K562 (cell line): Measurements from ENCODE around the gene LRRC30.

Experiments used
- BACH1 ChIP-seq: fragments of 200-800 bp; sonication (Bioruptor generic); IDR thresholded peaks from 2 replicates; pipeline ENCODE4 v1.6.1; 2016; ENCODE audit warnings: missing genetic modification characterization, missing compliant biosample characterization
- EP300 ChIP-seq: IDR thresholded peaks from 2 replicates; pipeline ENCODE4 v1.6.1; 2012; ENCODE audit warnings: low read length, improper control_type of control experiment
- GTF2F1 ChIP-seq: IDR thresholded peaks from 2 replicates; pipeline ENCODE4 v1.6.1; 2011; ENCODE audit warnings: low read depth, low read length, improper control_type of control experiment
- NFE2L1 ChIP-seq: fragments of 450-650 bp; IDR thresholded peaks from 2 replicates; pipeline ENCODE4 v1.6.1; 2016; ENCODE audit warnings: missing genetic modification characterization, low read depth, mild to moderate bottlenecking, missing compliant biosample characterization, moderate library complexity, borderline replicate concordance
- POLR2A ChIP-seq: fragments of 450-650 bp; conservative IDR thresholded peaks from 2 replicates; pipeline ENCODE4 v1.6.1; 2016
- SMC3 ChIP-seq: conservative IDR thresholded peaks from 2 replicates; pipeline ENCODE4 v1.6.1; 2011; ENCODE audit warnings: low read depth, low read length, improper control_type of control experiment; ENCODE audit not compliant: insufficient read depth
- ZFP30 ChIP-seq: fragments of 250-450 bp; sonication (Bioruptor Pico); IDR thresholded peaks from 2 replicates; pipeline ENCODE4 v1.8.0; 2022; ENCODE audit warnings: moderate library complexity, mild to moderate bottlenecking, inconsistent platforms, borderline replicate concordance
- TF ChIP-seq, protein P1 (sequence below), 3 experiments: IDR thresholded peaks in 2 of 3; conservative IDR thresholded peaks in 1 of 3; 2 replicates each; pipeline ENCODE4 v1.5.1; 2011 to 2012; ENCODE audit warnings: low read length in 3 of 3, mild to moderate bottlenecking in 3 of 3, control low read depth in 2 of 3, improper control_type of control experiment in 1 of 3, inconsistent platforms in 1 of 3, low read depth in 1 of 3, mixed read lengths in 1 of 3, moderate library complexity in 1 of 3; ENCODE audit not compliant: insufficient read depth in 2 of 3
- TF ChIP-seq, protein P2 (sequence below): sonication (generic); formaldehyde crosslinking; IDR thresholded peaks from 2 replicates; pipeline ENCODE4 v1.9.0; 2022; ENCODE audit warnings: mild to moderate bottlenecking, missing genetic modification reagents
- TF ChIP-seq, protein P3 (sequence below): sonication (generic); formaldehyde crosslinking; IDR thresholded peaks from 2 replicates; pipeline ENCODE4 v1.8.1; 2022; ENCODE audit warnings: missing genetic modification reagents

DNA sequence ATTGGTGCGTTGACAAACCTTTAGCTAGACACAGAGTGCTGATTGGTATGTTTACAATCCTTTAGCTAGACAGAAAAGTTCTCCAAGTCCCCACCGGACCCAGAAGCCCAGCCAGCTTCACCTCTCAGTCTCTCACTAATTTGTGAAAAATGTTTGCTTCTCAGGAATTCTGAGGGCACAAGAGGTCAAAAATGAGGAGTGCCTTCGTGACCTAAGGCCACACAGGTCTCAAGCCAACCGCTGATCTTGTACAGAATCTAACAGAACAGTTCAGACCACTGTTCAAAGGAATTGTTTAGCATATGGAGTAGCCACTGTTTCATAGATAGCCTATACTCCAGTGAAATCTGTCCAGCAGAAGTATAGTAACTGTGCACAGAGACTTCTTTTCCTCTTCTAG is 29.8 kb upstream of the LRRC30 start:
- TF ChIP-seq, protein P1, sequence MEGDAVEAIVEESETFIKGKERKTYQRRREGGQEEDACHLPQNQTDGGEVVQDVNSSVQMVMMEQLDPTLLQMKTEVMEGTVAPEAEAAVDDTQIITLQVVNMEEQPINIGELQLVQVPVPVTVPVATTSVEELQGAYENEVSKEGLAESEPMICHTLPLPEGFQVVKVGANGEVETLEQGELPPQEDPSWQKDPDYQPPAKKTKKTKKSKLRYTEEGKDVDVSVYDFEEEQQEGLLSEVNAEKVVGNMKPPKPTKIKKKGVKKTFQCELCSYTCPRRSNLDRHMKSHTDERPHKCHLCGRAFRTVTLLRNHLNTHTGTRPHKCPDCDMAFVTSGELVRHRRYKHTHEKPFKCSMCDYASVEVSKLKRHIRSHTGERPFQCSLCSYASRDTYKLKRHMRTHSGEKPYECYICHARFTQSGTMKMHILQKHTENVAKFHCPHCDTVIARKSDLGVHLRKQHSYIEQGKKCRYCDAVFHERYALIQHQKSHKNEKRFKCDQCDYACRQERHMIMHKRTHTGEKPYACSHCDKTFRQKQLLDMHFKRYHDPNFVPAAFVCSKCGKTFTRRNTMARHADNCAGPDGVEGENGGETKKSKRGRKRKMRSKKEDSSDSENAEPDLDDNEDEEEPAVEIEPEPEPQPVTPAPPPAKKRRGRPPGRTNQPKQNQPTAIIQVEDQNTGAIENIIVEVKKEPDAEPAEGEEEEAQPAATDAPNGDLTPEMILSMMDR (IDR thresholded peaks at IDR 0.05 in 2 of 3, conservative IDR thresholded peaks at IDR 0.05 in 1 of 3; ENCODE audit: insufficient read depth in 2 of 3, low read depth in 1 of 3, low read length in 3 of 3): no peak
- TF ChIP-seq GTF2F1 (no peak), BACH1 (no peak), ZFP30 (CRISPR knock-in tag) (no peak), POLR2A (no peak), EP300 (no peak), NFE2L1 (tag) (no peak), SMC3 (no peak)
- TF ChIP-seq, protein P2, sequence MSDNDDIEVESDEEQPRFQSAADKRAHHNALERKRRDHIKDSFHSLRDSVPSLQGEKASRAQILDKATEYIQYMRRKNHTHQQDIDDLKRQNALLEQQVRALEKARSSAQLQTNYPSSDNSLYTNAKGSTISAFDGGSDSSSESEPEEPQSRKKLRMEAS: no peak
- TF ChIP-seq, protein P3, sequence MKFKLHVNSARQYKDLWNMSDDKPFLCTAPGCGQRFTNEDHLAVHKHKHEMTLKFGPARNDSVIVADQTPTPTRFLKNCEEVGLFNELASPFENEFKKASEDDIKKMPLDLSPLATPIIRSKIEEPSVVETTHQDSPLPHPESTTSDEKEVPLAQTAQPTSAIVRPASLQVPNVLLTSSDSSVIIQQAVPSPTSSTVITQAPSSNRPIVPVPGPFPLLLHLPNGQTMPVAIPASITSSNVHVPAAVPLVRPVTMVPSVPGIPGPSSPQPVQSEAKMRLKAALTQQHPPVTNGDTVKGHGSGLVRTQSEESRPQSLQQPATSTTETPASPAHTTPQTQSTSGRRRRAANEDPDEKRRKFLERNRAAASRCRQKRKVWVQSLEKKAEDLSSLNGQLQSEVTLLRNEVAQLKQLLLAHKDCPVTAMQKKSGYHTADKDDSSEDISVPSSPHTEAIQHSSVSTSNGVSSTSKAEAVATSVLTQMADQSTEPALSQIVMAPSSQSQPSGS: no peak
